DOHH2 (cell line): Measurements from ENCODE around the gene PRPSAP1.
A peak's percentile ranks its signal among the peaks of the same experiment; 100 is the strongest.

Source experiments
- EZH2phosphoT487 ChIP-seq: fragments of 200-600 bp; sonication (generic); IDR thresholded peaks from 2 replicates; pipeline ENCODE4 v1.6.1; 2017; ENCODE audit warnings: borderline replicate concordance, mild to moderate bottlenecking, antibody characterized with exemption, low read length, moderate library complexity, mixed read lengths
- TF ChIP-seq, protein P1 (sequence below): fragments of 200-600 bp; sonication (generic); IDR thresholded peaks from one replicate; pipeline ENCODE4 v1.5.1; 2014; ENCODE audit warnings: antibody characterized with exemption, mild to moderate bottlenecking, low read depth, low read length; ENCODE audit not compliant: poor library complexity, severe bottlenecking

DNA sequence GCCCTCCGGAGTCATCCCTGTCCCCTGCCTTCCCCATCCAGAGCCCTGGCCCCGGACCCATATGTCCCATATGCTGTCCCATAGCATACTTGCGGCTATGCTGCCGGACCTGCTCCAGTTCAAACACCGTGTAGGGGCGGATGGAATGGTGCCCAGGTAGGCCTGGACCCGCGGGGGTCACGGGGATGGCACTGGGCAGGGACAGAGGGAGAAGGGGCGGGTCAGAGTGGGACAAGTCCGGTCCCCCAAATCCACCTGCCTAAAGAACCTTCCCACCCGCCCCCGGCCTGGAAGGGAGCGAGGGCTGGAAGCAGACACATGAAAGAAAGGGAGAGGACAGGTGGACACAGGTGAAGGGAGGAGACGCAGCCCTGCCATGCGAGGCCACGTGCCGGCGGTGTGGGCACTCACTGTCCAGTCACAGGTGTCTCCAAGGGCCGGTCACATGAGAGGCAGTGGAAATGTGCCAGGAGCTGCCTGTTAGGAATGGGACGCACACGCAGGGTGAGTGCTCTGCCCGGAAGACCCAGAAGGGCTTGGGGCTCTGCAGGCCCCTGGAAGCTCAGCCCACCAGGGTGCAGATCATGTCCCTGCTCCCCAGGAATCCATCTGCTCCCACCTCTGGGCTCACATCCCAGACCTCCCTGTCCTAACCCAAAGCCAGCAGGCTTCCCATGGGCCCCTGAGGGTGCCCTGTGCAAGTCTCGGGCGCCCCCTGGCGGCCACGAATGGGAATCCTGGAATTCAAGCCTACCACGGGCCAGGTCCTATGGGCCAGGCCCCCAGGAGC lies 74.6 kb downstream of the PRPSAP1 start:
- TF ChIP-seq, protein P1, sequence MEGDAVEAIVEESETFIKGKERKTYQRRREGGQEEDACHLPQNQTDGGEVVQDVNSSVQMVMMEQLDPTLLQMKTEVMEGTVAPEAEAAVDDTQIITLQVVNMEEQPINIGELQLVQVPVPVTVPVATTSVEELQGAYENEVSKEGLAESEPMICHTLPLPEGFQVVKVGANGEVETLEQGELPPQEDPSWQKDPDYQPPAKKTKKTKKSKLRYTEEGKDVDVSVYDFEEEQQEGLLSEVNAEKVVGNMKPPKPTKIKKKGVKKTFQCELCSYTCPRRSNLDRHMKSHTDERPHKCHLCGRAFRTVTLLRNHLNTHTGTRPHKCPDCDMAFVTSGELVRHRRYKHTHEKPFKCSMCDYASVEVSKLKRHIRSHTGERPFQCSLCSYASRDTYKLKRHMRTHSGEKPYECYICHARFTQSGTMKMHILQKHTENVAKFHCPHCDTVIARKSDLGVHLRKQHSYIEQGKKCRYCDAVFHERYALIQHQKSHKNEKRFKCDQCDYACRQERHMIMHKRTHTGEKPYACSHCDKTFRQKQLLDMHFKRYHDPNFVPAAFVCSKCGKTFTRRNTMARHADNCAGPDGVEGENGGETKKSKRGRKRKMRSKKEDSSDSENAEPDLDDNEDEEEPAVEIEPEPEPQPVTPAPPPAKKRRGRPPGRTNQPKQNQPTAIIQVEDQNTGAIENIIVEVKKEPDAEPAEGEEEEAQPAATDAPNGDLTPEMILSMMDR: peak; percentile 97
- no peak for TF ChIP-seq EZH2phosphoT487
